A549 (cell line): ENCODE results near the gene CD34.

Source experiments
- BHLHE40 ChIP-seq: IDR thresholded peaks from 2 replicates; pipeline ENCODE4 v1.6.1; 2012; ENCODE audit warnings: low read depth, low read length, inconsistent platforms
- E2F6 ChIP-seq: IDR thresholded peaks from 2 replicates; pipeline ENCODE4 v1.6.1; 2012; ENCODE audit warnings: low read depth, borderline replicate concordance
- POLR2A ChIP-seq: IDR thresholded peaks from 2 replicates; pipeline ENCODE4 v1.6.1; 2012; ENCODE audit warnings: mild to moderate bottlenecking, low read length
- RFX5 ChIP-seq: fragments of 450-650 bp; IDR thresholded peaks from 2 replicates; pipeline ENCODE4 v1.7.1; 2014; ENCODE audit warnings: antibody characterized with exemption, mild to moderate bottlenecking, moderate library complexity

- TF ChIP-seq E2F6 (no peak), POLR2A (no peak), BHLHE40 (no peak), RFX5 (no peak)
Observed at GRCh38 chr1:207831517-207832327, 79.2 kb downstream of the CD34 start.
